T-helper 22 cell (primary cell): ENCODE measurements around the gene ZBTB3.
A peak's percentile ranks its signal among the peaks of the same experiment; 100 is the strongest.
"Not testable (repeated sequence)": the region's sequence is repeated elsewhere in the genome, so short reads cannot be mapped to it uniquely, and the experiment has no call there.

Source experiments
- DNase-seq: peaks from one replicate; pipeline ENCODE4 v3.0.0-alpha.2; 2020; ENCODE audit warnings: low read depth

Gene ZBTB3

GRCh38 chr11:62716206-62716605 lies 37.8 kb downstream of the ZBTB3 start:
- DNase-seq = no peak

- no peak for DNase-seq
Measured at GRCh38 chr11:62715150-62716130, 38.5 kb downstream of the ZBTB3 start.

GRCh38 chr11:62713343-62713742 lies 40.6 kb downstream of the ZBTB3 start:
- no peak for DNase-seq

- no peak for DNase-seq
Measured at GRCh38 chr11:62712861-62713260, 41.1 kb downstream of the ZBTB3 start.

GRCh38 chr11:62712276-62712812 lies 41.6 kb downstream of the ZBTB3 start:
- DNase-seq = no peak

- no peak for DNase-seq
Measured at GRCh38 chr11:62710001-62710345, 44.0 kb downstream of the ZBTB3 start.

DNA sequence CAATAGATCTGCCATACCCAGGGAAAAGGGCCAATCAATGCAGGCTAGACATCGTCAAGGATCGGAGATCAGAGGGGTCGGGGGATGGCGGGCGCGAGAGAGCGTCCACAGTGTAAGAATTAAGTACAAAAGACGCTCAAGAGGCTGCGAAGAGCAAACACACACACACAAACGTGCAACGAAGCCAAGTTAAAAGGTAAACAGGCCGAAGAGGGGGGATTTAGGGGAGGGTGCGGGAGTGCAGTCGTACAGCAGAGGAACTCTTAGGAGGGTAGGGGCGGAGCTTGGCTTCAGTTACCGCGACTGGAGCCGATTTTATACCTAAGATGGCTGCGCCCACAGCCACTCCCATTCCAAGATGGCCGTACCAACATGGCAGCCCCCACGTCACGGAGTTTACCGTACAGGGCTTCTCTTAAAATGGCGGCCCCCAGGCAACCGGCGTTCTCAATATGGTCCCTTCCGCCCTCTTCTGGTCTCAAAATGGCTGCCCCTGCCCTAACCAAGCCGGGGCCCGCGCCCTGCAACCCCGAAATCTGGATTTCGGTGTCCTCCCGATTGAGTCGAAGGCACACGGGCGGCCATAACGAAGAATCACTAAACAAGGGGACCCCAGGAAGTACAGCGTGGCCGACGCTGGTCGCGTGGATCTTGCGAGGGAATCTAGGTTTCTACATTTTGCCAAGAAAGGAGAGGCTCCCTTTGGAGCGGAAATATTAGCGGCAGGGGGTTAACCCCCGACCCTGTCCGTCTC lies 44.5 kb downstream of the ZBTB3 start:
- peak; percentile 95 for DNase-seq

- DNase-seq = peak; percentile 23
Measured at GRCh38 chr11:62708793-62709192, 45.2 kb downstream of the ZBTB3 start.

DNA sequence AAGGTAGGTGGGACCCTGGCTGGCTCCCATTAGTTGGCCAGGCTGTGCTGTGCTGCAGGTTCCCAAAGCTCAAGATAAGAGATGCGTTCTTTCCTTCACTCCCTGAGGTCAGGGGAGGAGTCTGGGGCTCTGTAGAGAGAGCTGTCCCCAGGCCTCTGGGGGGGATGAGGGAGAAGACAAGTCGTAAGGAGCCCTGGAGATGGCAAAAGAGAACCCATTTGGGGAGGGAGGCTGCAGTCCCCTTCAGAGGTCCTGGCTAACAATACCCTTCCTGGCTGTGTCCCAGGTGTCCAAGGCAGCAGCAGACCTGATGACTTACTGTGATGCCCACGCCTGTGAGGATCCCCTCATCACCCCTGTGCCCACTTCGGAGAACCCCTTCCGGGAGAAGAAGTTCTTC lies 45.6 kb downstream of the ZBTB3 start:
- DNase-seq = no peak

DNA sequence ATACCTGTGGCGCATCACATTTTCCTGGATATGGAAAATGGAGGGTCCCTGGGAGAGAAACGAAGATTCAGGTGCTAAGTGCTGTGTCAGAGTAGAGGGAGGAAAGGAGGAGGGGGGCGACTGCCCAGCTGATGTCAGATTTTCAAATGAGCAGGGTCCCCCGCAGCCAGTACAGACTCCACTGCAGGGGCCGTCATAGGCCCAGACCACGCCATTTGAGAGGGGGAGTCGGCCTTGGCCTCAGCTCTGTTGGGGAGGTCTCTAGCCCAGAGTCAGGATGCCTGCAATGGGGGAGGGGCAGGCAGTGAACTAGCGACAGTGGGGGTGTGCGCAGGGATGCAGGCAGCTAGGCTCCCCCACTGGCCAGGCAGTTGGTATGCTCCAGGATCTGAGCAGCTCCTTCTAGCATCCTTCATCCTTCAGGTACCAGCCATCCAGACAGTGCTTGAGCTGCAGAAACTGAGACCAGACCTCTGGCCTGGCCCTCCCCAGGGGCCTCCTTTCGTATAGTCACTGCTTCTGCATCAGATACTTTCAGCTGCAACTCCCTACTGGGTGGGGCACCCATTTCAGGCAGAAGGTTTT lies 46.6 kb downstream of the ZBTB3 start, which contains the start of the genes BSCL2 and GNG3:
BSCL2 (minus strand) TSS at position 148 of the 585 bp plus-strand sequence. CDS start 229 bp downstream, outside the sequence.
GNG3 (plus strand) TSS at position 400 of the 585 bp plus-strand sequence. CDS start 620 bp downstream, outside the sequence.
- DNase-seq = no peak

DNA sequence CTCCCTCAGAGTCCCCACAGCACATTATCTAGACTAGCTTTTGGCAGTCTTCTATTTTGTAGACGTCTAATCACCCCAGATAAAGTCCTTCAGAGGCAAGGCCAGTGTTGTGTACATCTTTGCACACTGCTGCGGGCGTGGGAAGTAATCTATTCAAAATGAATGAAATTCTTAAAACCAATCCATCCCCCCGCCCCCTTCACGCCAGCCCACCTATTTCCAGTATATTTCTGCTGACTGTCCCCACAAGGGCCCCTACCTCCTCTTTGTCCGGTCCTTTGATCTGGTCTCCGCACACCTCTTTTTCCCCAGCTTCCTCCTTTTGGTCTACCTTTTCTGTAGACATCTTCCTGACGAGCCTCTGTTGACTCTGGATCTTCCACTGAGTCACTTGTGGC lies 47.1 kb downstream of the ZBTB3 start:
- DNase-seq = no peak

- DNase-seq = peak; percentile 93
Measured at GRCh38 chr11:62705880-62706849, 47.8 kb downstream of the ZBTB3 start.

DNA sequence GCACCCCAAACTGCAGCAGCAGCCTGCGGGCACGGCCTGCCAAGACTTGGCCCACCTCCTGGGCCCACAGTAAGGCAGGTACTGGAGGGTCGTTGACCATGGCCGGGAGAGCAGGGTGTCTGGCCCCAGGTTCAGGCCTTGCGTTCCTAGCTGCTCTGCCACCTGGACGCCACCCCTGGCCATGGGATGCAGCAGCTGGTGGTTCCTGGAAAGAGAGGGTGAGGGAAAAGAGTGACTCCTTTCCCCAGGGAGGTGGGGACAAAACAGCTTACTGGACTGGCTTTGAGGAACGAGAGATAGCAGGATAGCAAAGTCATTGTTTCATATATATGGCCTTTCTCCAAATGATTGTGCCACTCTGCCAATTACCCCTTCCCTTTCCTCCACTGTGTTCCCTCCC lies 48.5 kb downstream of the ZBTB3 start:
- no peak for DNase-seq

DNA sequence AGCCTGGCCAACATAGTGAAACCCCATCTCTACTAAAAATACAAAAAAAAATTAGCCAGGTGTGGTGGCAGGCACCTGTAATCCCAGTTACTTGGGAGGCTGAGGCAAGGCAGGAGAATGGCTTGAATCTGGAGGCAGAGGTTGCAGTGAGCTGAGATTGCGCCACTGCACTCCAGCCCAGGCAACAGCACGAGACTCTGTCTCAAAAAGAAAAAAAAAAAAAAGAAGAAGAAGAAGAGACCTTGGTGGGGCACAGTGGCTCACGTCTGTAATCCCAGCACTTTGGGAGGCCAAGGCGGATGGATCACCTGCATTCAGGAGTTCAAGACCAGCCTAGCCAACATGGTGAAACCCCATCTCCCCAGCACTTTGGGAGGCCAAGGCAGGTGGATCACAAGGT lies 50.0 kb downstream of the ZBTB3 start:
- not testable (repeated sequence) for DNase-seq

GRCh38 chr11:62702246-62702645 lies 51.7 kb downstream of the ZBTB3 start:
- no peak for DNase-seq
